Lower lobe of right lung (tissue), 2 donors: ENCODE data around the gene TAF11L12. TPM values are rescaled to one million over a fixed set of nuclear protein-coding genes. Genes with fewer than 3 reads are reported as not detected.
"Not testable (repeated sequence)": the region's sequence is repeated elsewhere in the genome, so short reads cannot be mapped to it uniquely, and the experiment has no call there.

Experiments used
- ATAC-seq, 2 donors: fragments of 200-7000 bp; cut with Tn5 transposase; one replicate each; pipeline ENCODE4 v1.9.1; 2020 to 2022; ENCODE audit warnings: mild to moderate bottlenecking in 2 of 2, moderate library complexity in 2 of 2
- DNase-seq: peaks from one replicate; pipeline ENCODE4 v3.0.0-alpha.2; 2020
- H3K27ac ChIP-seq: fragments of 200-600 bp; one replicate; pipeline ENCODE4 v1.8.0; 2022
- H3K27me3 ChIP-seq: fragments of 200-600 bp; one replicate; pipeline ENCODE4 v1.8.0; 2022; ENCODE audit warnings: low read depth
- H3K36me3 ChIP-seq: fragments of 200-600 bp; one replicate; pipeline ENCODE4 v1.8.0; 2022; ENCODE audit warnings: mild to moderate bottlenecking
- H3K4me1 ChIP-seq: fragments of 200-600 bp; one replicate; pipeline ENCODE4 v1.8.0; 2022
- H3K4me3 ChIP-seq: fragments of 200-600 bp; one replicate; pipeline ENCODE4 v1.8.0; 2022; ENCODE audit warnings: mild to moderate bottlenecking
- H3K9me3 ChIP-seq: fragments of 200-600 bp; one replicate; pipeline ENCODE4 v1.8.0; 2022
- CTCF ChIP-seq: fragments of 200-600 bp; IDR thresholded peaks from one replicate; pipeline ENCODE4 v1.8.0; 2022; ENCODE audit warnings: antibody characterized with exemption, mild to moderate bottlenecking
- intact Hi-C: fragments of 100-400 bp; cut with DNase I; formaldehyde crosslinking; loops from one replicate; pipeline ENCODE4 v1.11.0; 2022
- total RNA-seq: library from RNA; stranded (reverse); fragmentation: NEBNext Ultra II Directional; extraction: Animal tissue kit (Norgen Biotek cat#: 25700); gene quantifications from one replicate; pipeline ENCODE4 v1.2.1, GENCODE V29; 2021
- donor health status: DM: no; HTN: yes; CAD: no; lungs with severe emphysema.

The TAF11L12 gene
- total RNA-seq, 1 donor from 2014 or later: not detected

GRCh38 chr5:17619354-17619753, 9.2 kb downstream of the TAF11L12 start:
- H3K4me1 ChIP-seq: no peaks in the 10 kb centered on the region
- no peak overlapping the region for H3K4me3 ChIP-seq
- H3K27me3 ChIP-seq: no peaks in the 10 kb centered on the region
- no peak overlapping the region for H3K27ac ChIP-seq
- no peaks in the 10 kb centered on the region for H3K36me3 ChIP-seq
- H3K9me3 ChIP-seq: no peaks in the 10 kb centered on the region
- ATAC-seq: no peak
- TF ChIP-seq CTCF: no peak
- no peak for DNase-seq
- intact Hi-C loops: no loop called here

- ATAC-seq (no peak), DNase-seq (no peak)
- Histone ChIP-seq H3K9me3 (no peaks in the 10 kb centered on the region), H3K4me3 (no peak overlapping the region), H3K4me1 (no peaks in the 10 kb centered on the region), H3K36me3 (no peaks in the 10 kb centered on the region), H3K27me3 (no peaks in the 10 kb centered on the region), H3K27ac (no peak overlapping the region)
- TF ChIP-seq CTCF: no peak
- intact Hi-C loops: no loop called here
Observed at GRCh38 chr5:17620627-17621026, 10.4 kb downstream of the TAF11L12 start.

GRCh38 chr5:17625686-17626085, 15.5 kb downstream of the TAF11L12 start:
- Histone ChIP-seq H3K27me3 (no peaks in the 10 kb centered on the region), H3K4me1 (no peaks in the 10 kb centered on the region), H3K27ac (no peak overlapping the region), H3K36me3 (no peaks in the 10 kb centered on the region), H3K9me3 (no peaks in the 10 kb centered on the region), H3K4me3 (no peak overlapping the region)
- no peak for TF ChIP-seq CTCF
- intact Hi-C loops: no loop called here
- ATAC-seq: no peak
- DNase-seq: no peak

GRCh38 chr5:17631788-17632187, 21.6 kb downstream of the TAF11L12 start, which contains the start of gene TAF11L13:
TSS of gene TAF11L13 (plus strand) at chr5:17632088.
- H3K4me1 ChIP-seq, H3K36me3 ChIP-seq, ATAC-seq, H3K27me3 ChIP-seq, H3K4me3 ChIP-seq, H3K9me3 ChIP-seq, H3K27ac ChIP-seq, DNase-seq, intact Hi-C loops: not testable (repeated sequence)

- TF ChIP-seq CTCF: no peak
- ATAC-seq (no peak), DNase-seq (no peak)
- no peak within 1 kb of the TSS for H3K27ac ChIP-seq
- H3K4me3 ChIP-seq: no peak within 1 kb of the TSS
- intact Hi-C loops: no loop called here
- H3K9me3 ChIP-seq: no peaks in the 10 kb centered on the region
- H3K36me3 ChIP-seq: no peaks in the 10 kb centered on the region
- H3K4me1 ChIP-seq: no peaks in the 10 kb centered on the region
- no peaks in the 10 kb centered on the region for H3K27me3 ChIP-seq
Observed at GRCh38 chr5:17634160-17634559, 24.0 kb downstream of the TAF11L12 start, which contains the start of gene TAF11L14. TSS of gene TAF11L14 (plus strand) at chr5:17634460.

GRCh38 chr5:17649232-17649631, 39.0 kb downstream of the TAF11L12 start:
- intact Hi-C loops, H3K9me3 ChIP-seq, H3K36me3 ChIP-seq, ATAC-seq, H3K27me3 ChIP-seq, DNase-seq, H3K4me1 ChIP-seq, H3K4me3 ChIP-seq, H3K27ac ChIP-seq: not testable (repeated sequence)

- H3K27ac ChIP-seq, H3K27me3 ChIP-seq, intact Hi-C loops, H3K4me3 ChIP-seq, H3K4me1 ChIP-seq, H3K36me3 ChIP-seq, DNase-seq, H3K9me3 ChIP-seq, ATAC-seq: not testable (repeated sequence)
Observed at GRCh38 chr5:17655201-17655759, 45.1 kb downstream of the TAF11L12 start.
